Osteoblast (primary cell): Measurements from ENCODE around the gene ZNF574. TPM values are rescaled to one million over a fixed set of nuclear protein-coding genes. Genes with fewer than 3 reads are reported as not detected.
"Not testable (repeated sequence)": the region's sequence is repeated elsewhere in the genome, so short reads cannot be mapped to it uniquely, and the experiment has no call there.

ENCODE experiments used
- DNase-seq: peaks from one replicate; pipeline ENCODE4 v3.0.0; 2011; ENCODE audit warnings: low spot score, mixed read lengths; ENCODE audit not compliant: insufficient read length; ENCODE audit errors: missing footprints
- H2AFZ ChIP-seq: 2 replicates; pipeline ENCODE4 v1.6.0; 2011; ENCODE audit warnings: mild to moderate bottlenecking, low read length
- H3K27ac ChIP-seq: 2 replicates; pipeline ENCODE4 v1.5.1; 2011; ENCODE audit warnings: mild to moderate bottlenecking, low read depth, low read length, moderate library complexity
- H3K27me3 ChIP-seq: 2 replicates; pipeline ENCODE4 v1.6.0; 2012; ENCODE audit warnings: mild to moderate bottlenecking, control low read depth, inconsistent platforms, low read length, moderate library complexity; ENCODE audit not compliant: insufficient read depth
- H3K36me3 ChIP-seq: 2 replicates; pipeline ENCODE4 v1.5.1; 2011; ENCODE audit warnings: mild to moderate bottlenecking, low read length, control low read depth, moderate library complexity; ENCODE audit not compliant: insufficient read depth
- H3K4me1 ChIP-seq: 2 replicates; pipeline ENCODE4 v1.5.1; 2011; ENCODE audit warnings: mild to moderate bottlenecking, low read length, control low read depth, moderate library complexity; ENCODE audit not compliant: insufficient read depth
- H3K4me2 ChIP-seq: 2 replicates; pipeline ENCODE4 v1.6.0; 2011; ENCODE audit warnings: mild to moderate bottlenecking, low read length; ENCODE audit not compliant: insufficient read depth
- H3K4me3 ChIP-seq: fragments of 200-600 bp; sonication (generic); 3 replicates; pipeline ENCODE4 v1.5.1; 2012; ENCODE audit warnings: mild to moderate bottlenecking, low read length, inconsistent platforms; ENCODE audit not compliant: insufficient read depth
- H3K79me2 ChIP-seq: 2 replicates; pipeline ENCODE4 v1.6.0; 2012; ENCODE audit warnings: mild to moderate bottlenecking, low read length, control low read depth, inconsistent platforms; ENCODE audit not compliant: insufficient read depth
- H3K9me3 ChIP-seq: 2 replicates; pipeline ENCODE4 v1.5.1; 2011; ENCODE audit warnings: low read depth, low read length, control low read depth
- H4K20me1 ChIP-seq: 2 replicates; pipeline ENCODE4 v1.6.0; 2012; ENCODE audit warnings: mild to moderate bottlenecking, low read length, control low read depth; ENCODE audit not compliant: insufficient read depth
- CTCF ChIP-seq: IDR thresholded peaks from 2 replicates; pipeline ENCODE4 v1.5.1; 2011; ENCODE audit warnings: mild to moderate bottlenecking, low read depth, low read length, moderate library complexity; ENCODE audit errors: extremely low read depth
- total RNA-seq: library from RNA; depleted of rRNA; stranded (reverse); fragments of >200 nt; gene quantifications from 2 replicates; pipeline ENCODE4 v1.2.3, GENCODE V29; 2012

ZNF574 gene
- total RNA-seq, 1 donor: 13.8 TPM

GRCh38 chr19:42032431-42032830, 43.5 kb upstream of the ZNF574 start:
- H3K4me1 ChIP-seq: no peaks in the 10 kb centered on the region
- peaks cover 2% of the 10 kb centered on the region for H3K27me3 ChIP-seq
- H3K4me2 ChIP-seq: no peak overlapping the region
- H2AFZ ChIP-seq: no peak overlapping the region
- no peaks in the 10 kb centered on the region for H3K36me3 ChIP-seq
- no peak for TF ChIP-seq CTCF
- DNase-seq: no peak
- H3K79me2 ChIP-seq: no peaks in the 10 kb centered on the region
- H4K20me1 ChIP-seq: no peaks in the 10 kb centered on the region
- H3K4me3 ChIP-seq: no peak overlapping the region
- no peaks in the 10 kb centered on the region for H3K9me3 ChIP-seq
- H3K27ac ChIP-seq: no peak overlapping the region

GRCh38 chr19:42033413-42033812, 42.6 kb upstream of the ZNF574 start:
- H3K36me3 ChIP-seq: no peaks in the 10 kb centered on the region
- no peaks in the 10 kb centered on the region for H3K9me3 ChIP-seq
- H3K4me3 ChIP-seq: no peak overlapping the region
- no peaks in the 10 kb centered on the region for H3K4me1 ChIP-seq
- no peak for DNase-seq
- TF ChIP-seq CTCF: no peak
- H3K4me2 ChIP-seq: no peak overlapping the region
- peaks cover 2% of the 10 kb centered on the region for H3K27me3 ChIP-seq
- no peak overlapping the region for H2AFZ ChIP-seq
- H3K27ac ChIP-seq: no peak overlapping the region
- no peaks in the 10 kb centered on the region for H3K79me2 ChIP-seq
- no peaks in the 10 kb centered on the region for H4K20me1 ChIP-seq

- H3K4me2 ChIP-seq: peak overlapping the region; percentile 67
- not testable (repeated sequence) for H3K27me3 ChIP-seq, H3K79me2 ChIP-seq, H3K9me3 ChIP-seq, H2AFZ ChIP-seq, H3K4me1 ChIP-seq, H3K36me3 ChIP-seq, H4K20me1 ChIP-seq
- TF ChIP-seq CTCF: peak; percentile 84
- H3K4me3 ChIP-seq: peak overlapping the region; percentile 53
- peak overlapping the region; percentile 37 for H3K27ac ChIP-seq
- peak; percentile 95 for DNase-seq
These were observed 41.1 kb upstream of the ZNF574 start for GRCh38 chr19:42034640-42035391.

GRCh38 chr19:42037649-42038048, 38.3 kb upstream of the ZNF574 start:
- Histone ChIP-seq H4K20me1 (no peaks in the 10 kb centered on the region), H3K4me3 (no peak overlapping the region), H3K4me1 (no peaks in the 10 kb centered on the region), H3K79me2 (no peaks in the 10 kb centered on the region), H3K27me3 (no peaks in the 10 kb centered on the region), H3K36me3 (no peaks in the 10 kb centered on the region), H3K9me3 (no peaks in the 10 kb centered on the region), H2AFZ (no peak overlapping the region), H3K27ac (no peak overlapping the region), H3K4me2 (no peak overlapping the region)
- DNase-seq: no peak
- no peak for TF ChIP-seq CTCF
